Measurements from ENCODE around the gene DUS1L. TPM values are rescaled to one million over a fixed set of nuclear protein-coding genes. Genes with fewer than 3 reads are reported as not detected.

Gene DUS1L
- total RNA-seq, 1 experiment from 2014 or later, result 129 TPM

GRCh38 chr17:82048571-82048971 is 17.0 kb downstream of the DUS1L start:
- DNase-seq, result no peak
- no TSS peak for BruUV-seq (replicated peaks)
- Mint-ChIP-seq H3K4me3 (ENCODE audit: unreplicated experiment) (no peak overlapping the region), H3K27ac (ENCODE audit: unreplicated experiment) (no peak overlapping the region), H3K9me3 (ENCODE audit: unreplicated experiment) (no peaks in the 10 kb centered on the region), H3K4me1 (ENCODE audit: low read depth, unreplicated experiment) (no peaks in the 10 kb centered on the region), H3K27me3 (ENCODE audit: insufficient read depth, unreplicated experiment) (no peaks in the 10 kb centered on the region), H3K36me3 (ENCODE audit: insufficient read depth, unreplicated experiment) (no peaks in the 10 kb centered on the region)
- Histone ChIP-seq H3K4me1 (peaks cover 8% of the 10 kb centered on the region), H3K36me3 (ENCODE audit: control insufficient read depth, insufficient read depth, low read length) (no peaks in the 10 kb centered on the region; the same call in 1 of the 2 replicates), H3K4me3 (ENCODE audit: low read depth, low read length) (no peak overlapping the region), H3K9me3 (no peaks in the 10 kb centered on the region), H3K27me3 (replicated peaks; ENCODE audit: control insufficient read depth, insufficient read depth, low read length) (no peaks in the 10 kb centered on the region)
- POLR2A ChIA-PET, result no interaction called here
- CTCF ChIA-PET, result no interaction called here
- TF ChIP-seq, protein P1, sequence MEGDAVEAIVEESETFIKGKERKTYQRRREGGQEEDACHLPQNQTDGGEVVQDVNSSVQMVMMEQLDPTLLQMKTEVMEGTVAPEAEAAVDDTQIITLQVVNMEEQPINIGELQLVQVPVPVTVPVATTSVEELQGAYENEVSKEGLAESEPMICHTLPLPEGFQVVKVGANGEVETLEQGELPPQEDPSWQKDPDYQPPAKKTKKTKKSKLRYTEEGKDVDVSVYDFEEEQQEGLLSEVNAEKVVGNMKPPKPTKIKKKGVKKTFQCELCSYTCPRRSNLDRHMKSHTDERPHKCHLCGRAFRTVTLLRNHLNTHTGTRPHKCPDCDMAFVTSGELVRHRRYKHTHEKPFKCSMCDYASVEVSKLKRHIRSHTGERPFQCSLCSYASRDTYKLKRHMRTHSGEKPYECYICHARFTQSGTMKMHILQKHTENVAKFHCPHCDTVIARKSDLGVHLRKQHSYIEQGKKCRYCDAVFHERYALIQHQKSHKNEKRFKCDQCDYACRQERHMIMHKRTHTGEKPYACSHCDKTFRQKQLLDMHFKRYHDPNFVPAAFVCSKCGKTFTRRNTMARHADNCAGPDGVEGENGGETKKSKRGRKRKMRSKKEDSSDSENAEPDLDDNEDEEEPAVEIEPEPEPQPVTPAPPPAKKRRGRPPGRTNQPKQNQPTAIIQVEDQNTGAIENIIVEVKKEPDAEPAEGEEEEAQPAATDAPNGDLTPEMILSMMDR (IDR thresholded peaks at IDR 0.05; ENCODE audit: insufficient read depth in 1 of 2, low read depth in 1 of 2, low read length in 1 of 2, severe bottlenecking in 1 of 2, unreplicated experiment in 1 of 2), result no peak
- intact Hi-C loops (cut with micrococcal nuclease; ENCODE audit: unreplicated experiment), result no loop called here

DNA sequence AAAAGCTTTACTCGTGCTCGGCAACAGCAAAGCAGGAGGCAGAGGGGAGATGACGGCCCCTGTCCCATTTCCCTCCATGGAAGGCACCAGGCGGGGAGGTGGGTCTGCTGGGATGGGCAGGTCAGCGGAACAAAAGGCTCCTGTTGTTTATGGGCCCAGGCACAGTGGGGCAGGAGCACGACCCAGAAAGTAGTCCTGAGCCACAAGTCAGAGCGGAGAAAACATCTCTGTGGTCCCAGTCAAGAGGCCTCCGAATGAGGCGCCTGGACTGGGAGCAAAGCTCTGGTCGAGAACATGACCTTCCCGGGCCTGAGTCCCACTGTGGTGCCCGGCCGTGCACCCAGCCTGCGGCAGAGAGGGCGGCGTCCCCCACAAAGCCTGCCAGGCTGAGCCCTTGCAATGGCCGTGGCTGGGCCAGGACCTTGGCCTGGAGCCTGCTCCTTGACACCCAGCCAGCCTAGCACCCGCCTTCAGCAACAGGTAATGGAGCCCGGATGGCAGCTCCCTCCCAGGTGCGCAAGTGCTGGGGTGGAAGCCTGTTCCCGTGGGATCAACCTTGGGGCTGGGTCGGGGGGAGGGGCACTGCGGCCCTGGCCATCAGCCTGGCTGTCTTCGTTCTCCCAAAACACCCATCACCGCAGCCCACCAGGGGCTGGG is 17.6 kb downstream of the DUS1L start:
- no peak overlapping the region for H3K27ac Mint-ChIP-seq (ENCODE audit: unreplicated experiment)
- H3K4me3 Mint-ChIP-seq (ENCODE audit: unreplicated experiment), result no peak overlapping the region
- Histone ChIP-seq H3K4me1 (peaks cover 8% of the 10 kb centered on the region), H3K36me3 (ENCODE audit: control insufficient read depth, insufficient read depth, low read length) (no peaks in the 10 kb centered on the region; the same call in 1 of the 2 replicates), H3K9me3 (no peaks in the 10 kb centered on the region), H3K27me3 (replicated peaks; ENCODE audit: control insufficient read depth, insufficient read depth, low read length) (no peaks in the 10 kb centered on the region), H3K4me3 (ENCODE audit: low read depth, low read length) (no peak overlapping the region)
- TF ChIP-seq, protein P1 (IDR thresholded peaks at IDR 0.05; ENCODE audit: insufficient read depth in 1 of 2, low read depth in 1 of 2, low read length in 1 of 2, severe bottlenecking in 1 of 2, unreplicated experiment in 1 of 2), result no peak
- TSS peak; percentile 15 for BruUV-seq (replicated peaks)
- ChIA-PET POLR2A (no interaction called here), CTCF (no interaction called here)
- intact Hi-C loops (cut with micrococcal nuclease; ENCODE audit: unreplicated experiment), result no loop called here
- no peaks in the 10 kb centered on the region for H3K36me3 Mint-ChIP-seq (ENCODE audit: insufficient read depth, unreplicated experiment)
- no peaks in the 10 kb centered on the region for H3K9me3 Mint-ChIP-seq (ENCODE audit: unreplicated experiment)
- no peaks in the 10 kb centered on the region for H3K4me1 Mint-ChIP-seq (ENCODE audit: low read depth, unreplicated experiment)
- DNase-seq, result no peak
- H3K27me3 Mint-ChIP-seq (ENCODE audit: insufficient read depth, unreplicated experiment), result no peaks in the 10 kb centered on the region

DNA sequence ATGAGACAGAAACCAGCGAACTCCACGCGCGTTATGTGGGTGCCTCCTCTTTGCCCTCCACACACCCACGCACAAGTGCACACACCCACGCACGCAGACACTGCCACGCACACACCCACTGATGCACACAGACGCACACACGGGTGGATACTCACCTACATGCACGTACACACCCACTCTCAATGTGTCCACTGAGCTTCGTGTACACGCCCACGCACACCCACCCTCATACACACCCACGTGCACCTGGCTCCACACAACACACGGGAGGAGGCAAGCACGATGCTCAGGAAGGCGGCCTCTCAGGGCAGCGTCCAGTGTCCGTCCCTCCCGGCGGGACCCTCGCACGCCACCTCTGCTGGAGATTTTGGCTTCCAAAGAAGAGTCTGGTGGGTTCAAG is 18.2 kb downstream of the DUS1L start:
- Mint-ChIP-seq H3K27ac (ENCODE audit: unreplicated experiment) (no peak overlapping the region), H3K27me3 (ENCODE audit: insufficient read depth, unreplicated experiment) (no peaks in the 10 kb centered on the region), H3K9me3 (ENCODE audit: unreplicated experiment) (no peaks in the 10 kb centered on the region), H3K4me3 (ENCODE audit: unreplicated experiment) (no peak overlapping the region), H3K36me3 (ENCODE audit: insufficient read depth, unreplicated experiment) (no peaks in the 10 kb centered on the region), H3K4me1 (ENCODE audit: low read depth, unreplicated experiment) (no peaks in the 10 kb centered on the region)
- ChIA-PET CTCF (no interaction called here), POLR2A (no interaction called here)
- H3K9me3 ChIP-seq, result no peaks in the 10 kb centered on the region
- no TSS peak for BruUV-seq (replicated peaks)
- no peaks in the 10 kb centered on the region for H3K27me3 ChIP-seq (replicated peaks; ENCODE audit: control insufficient read depth, insufficient read depth, low read length)
- H3K4me1 ChIP-seq, result peaks cover 8% of the 10 kb centered on the region; the same call in 1 of the 2 replicates
- no peaks in the 10 kb centered on the region; the same call in 1 of the 2 replicates for H3K36me3 ChIP-seq (ENCODE audit: control insufficient read depth, insufficient read depth, low read length)
- intact Hi-C loops (cut with micrococcal nuclease; ENCODE audit: unreplicated experiment), result no loop called here
- no peak overlapping the region for H3K4me3 ChIP-seq (ENCODE audit: low read depth, low read length)
- no peak for DNase-seq
- TF ChIP-seq, protein P1 (IDR thresholded peaks at IDR 0.05; ENCODE audit: insufficient read depth in 1 of 2, low read depth in 1 of 2, low read length in 1 of 2, severe bottlenecking in 1 of 2, unreplicated experiment in 1 of 2), result no peak
